Left lung (tissue), 10 donors: ENCODE results near the gene KRTAP10-8. TPM values are rescaled to one million over a fixed set of nuclear protein-coding genes. Genes with fewer than 3 reads are reported as not detected.
"Not testable (repeated sequence)": the region's sequence is repeated elsewhere in the genome, so short reads cannot be mapped to it uniquely, and the experiment has no call there.

Experiments used
- ATAC-seq: fragments of 200-7000 bp; cut with Tn5 transposase; one replicate; pipeline ENCODE4 v1.9.1; 2020; ENCODE audit warnings: moderate library complexity
- DNase-seq, 4 donors: peaks; one replicate each; pipeline ENCODE4 v3.0.0-alpha.2; 2013 to 2020
- H3K27ac ChIP-seq, 2 donors: fragments of 200-600 bp; sonication (generic) in 1 of 2; one replicate each; pipeline versions ENCODE4 v1.5.0 to v1.8.0; 2020 to 2021
- H3K27me3 ChIP-seq, 2 donors: fragments of 200-600 bp; sonication (generic) in 1 of 2; one replicate each; pipeline versions ENCODE4 v1.5.0 to v1.8.0; 2020 to 2021
- H3K36me3 ChIP-seq, 2 donors: fragments of 200-600 bp; sonication (generic) in 1 of 2; one replicate each; pipeline versions ENCODE4 v1.5.0 to v1.8.0; 2020 to 2021
- H3K4me1 ChIP-seq, 2 donors: fragments of 200-600 bp; one replicate each; pipeline ENCODE4 v1.8.0; 2021
- H3K4me3 ChIP-seq, 2 donors: fragments of 200-600 bp; sonication (generic) in 1 of 2; one replicate each; pipeline versions ENCODE4 v1.5.0 to v1.8.0; 2020 to 2021; ENCODE audit warnings: mild to moderate bottlenecking in 1 of 2
- H3K9me3 ChIP-seq, 2 donors: fragments of 200-600 bp; sonication (generic) in 1 of 2; one replicate each; pipeline versions ENCODE4 v1.5.0 to v1.8.0; 2020 to 2021
- intact Hi-C, 2 donors: fragments of 100-400 bp; cut with DNase I; formaldehyde crosslinking; loops; one replicate each; pipeline versions ENCODE4 v1.11.2 to v1.14.2; 2022
- polyA plus RNA-seq, 6 donors: library from polyadenylated mRNA; unstranded; fragments of 120-200 nt; gene quantifications; one replicate each; pipeline ENCODE4 v1.2.1, GENCODE V29; 2013; ENCODE audit not compliant: insufficient read length in 6 of 6
- total RNA-seq, 2 donors: library from RNA; stranded (reverse); fragmentation: NEBNext Ultra II Directional; extraction: Animal tissue kit (Norgen Biotek cat#: 25700); gene quantifications; one replicate each; pipeline ENCODE4 v1.2.1, GENCODE V29; 2021
- TF ChIP-seq, protein P1 (sequence below), 2 donors: fragments of 200-600 bp; sonication (generic) in 1 of 2; IDR thresholded peaks; one replicate each; pipeline versions ENCODE4 v1.5.0 to v1.8.0; 2021; ENCODE audit warnings: antibody characterized with exemption in 2 of 2
- donor health status: DM: no; HTN: yes; CAD: no.
- donor health status: DM: no; HTN: no; CAD: no.

KRTAP10-8 gene
- total and polyA plus RNA-seq, 8 donors: not detected

DNA sequence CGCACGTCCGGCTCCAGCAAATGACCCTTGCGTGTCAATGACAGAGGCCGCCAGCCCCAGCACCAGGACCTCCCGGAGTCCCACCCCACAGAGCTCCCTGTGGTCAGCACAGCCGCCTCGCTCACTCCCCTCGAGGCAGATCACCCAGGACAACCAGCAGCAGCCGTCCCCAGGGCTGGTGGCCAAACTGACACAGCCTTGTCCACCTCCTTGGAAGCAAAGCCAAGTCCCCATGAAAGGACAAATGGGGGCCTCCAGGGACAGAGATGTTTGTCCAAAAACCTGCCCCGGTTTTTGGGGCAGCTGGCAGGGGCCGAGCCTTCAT lies 27.4 kb downstream of the KRTAP10-8 start:
- H3K4me3 ChIP-seq: no peak overlapping the region
- H3K4me1 ChIP-seq: no peaks in the 10 kb centered on the region
- no peak overlapping the region for H3K27ac ChIP-seq
- peaks cover 0 to 28% of the 10 kb centered on the region in 2 donors for H3K27me3 ChIP-seq
- no peak for ATAC-seq
- intact Hi-C loops: no loop called here
- TF ChIP-seq, protein P1, sequence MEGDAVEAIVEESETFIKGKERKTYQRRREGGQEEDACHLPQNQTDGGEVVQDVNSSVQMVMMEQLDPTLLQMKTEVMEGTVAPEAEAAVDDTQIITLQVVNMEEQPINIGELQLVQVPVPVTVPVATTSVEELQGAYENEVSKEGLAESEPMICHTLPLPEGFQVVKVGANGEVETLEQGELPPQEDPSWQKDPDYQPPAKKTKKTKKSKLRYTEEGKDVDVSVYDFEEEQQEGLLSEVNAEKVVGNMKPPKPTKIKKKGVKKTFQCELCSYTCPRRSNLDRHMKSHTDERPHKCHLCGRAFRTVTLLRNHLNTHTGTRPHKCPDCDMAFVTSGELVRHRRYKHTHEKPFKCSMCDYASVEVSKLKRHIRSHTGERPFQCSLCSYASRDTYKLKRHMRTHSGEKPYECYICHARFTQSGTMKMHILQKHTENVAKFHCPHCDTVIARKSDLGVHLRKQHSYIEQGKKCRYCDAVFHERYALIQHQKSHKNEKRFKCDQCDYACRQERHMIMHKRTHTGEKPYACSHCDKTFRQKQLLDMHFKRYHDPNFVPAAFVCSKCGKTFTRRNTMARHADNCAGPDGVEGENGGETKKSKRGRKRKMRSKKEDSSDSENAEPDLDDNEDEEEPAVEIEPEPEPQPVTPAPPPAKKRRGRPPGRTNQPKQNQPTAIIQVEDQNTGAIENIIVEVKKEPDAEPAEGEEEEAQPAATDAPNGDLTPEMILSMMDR (IDR thresholded peaks at IDR 0.05): no peak
- H3K36me3 ChIP-seq: no peaks in the 10 kb centered on the region
- DNase-seq: no peak
- H3K9me3 ChIP-seq: peaks cover 0 to 13% of the 10 kb centered on the region in 2 donors

DNA sequence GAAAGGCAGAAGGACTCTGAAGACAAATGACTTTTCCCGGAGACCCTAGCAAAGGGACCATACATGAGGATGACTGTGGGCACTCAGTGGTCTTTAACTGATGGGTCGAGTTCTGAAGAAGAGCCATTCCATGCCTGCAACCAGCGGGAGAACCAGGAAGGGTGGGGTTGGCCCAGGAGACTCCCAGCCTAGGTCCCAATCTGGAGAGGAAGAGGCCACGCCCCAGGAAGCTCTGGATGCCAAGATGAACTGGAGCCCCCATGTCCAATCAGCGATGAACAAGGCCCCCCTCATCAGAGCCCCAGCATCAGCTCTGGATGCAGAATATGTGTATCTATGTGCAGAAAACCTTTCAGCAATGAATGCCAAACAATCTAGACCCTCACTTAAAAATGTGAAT lies 28.9 kb downstream of the KRTAP10-8 start:
- H3K4me3 ChIP-seq: no peak overlapping the region
- no peaks in the 10 kb centered on the region for H3K36me3 ChIP-seq
- H3K9me3 ChIP-seq: peaks cover 0 to 23% of the 10 kb centered on the region in 2 donors
- H3K4me1 ChIP-seq: no peaks in the 10 kb centered on the region
- DNase-seq (no peak), ATAC-seq (no peak)
- intact Hi-C loops: no loop called here
- TF ChIP-seq, protein P1 (IDR thresholded peaks at IDR 0.05): no peak
- no peak overlapping the region for H3K27ac ChIP-seq
- peaks cover 0 to 24% of the 10 kb centered on the region in 2 donors for H3K27me3 ChIP-seq

DNA sequence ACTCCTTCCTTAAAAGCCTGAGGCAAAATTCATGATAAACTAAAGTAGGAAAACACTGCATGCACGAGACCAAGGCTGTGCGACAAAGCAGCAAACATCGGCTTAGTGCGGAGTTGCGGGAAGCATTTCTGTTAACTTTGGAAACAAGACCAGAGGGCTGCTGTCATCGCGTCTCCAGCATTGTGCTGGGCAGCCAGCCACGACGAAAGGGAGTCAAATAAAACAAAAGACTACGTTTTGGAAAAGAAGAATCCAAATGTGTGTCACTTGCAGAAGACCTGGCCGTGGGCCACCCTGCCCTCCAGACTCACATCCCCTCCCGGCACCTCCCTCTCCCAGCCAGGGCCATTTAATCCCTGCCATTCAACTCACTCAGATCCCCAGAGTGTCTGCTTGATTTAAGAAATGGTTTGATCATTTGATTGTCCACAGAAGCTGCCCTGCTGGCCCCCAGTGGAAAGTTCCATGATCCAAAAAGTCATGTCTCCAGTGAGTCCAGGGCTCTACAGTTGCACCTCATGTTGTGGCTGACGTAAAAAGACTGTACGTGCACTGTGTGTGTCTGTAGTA lies 31.9 kb downstream of the KRTAP10-8 start:
- no peak overlapping the region for H3K4me3 ChIP-seq
- H3K9me3 ChIP-seq: peaks cover 0 to 23% of the 10 kb centered on the region in 2 donors
- intact Hi-C loops: no loop called here
- TF ChIP-seq, protein P1 (IDR thresholded peaks at IDR 0.05): no peak
- peaks cover 0 to 34% of the 10 kb centered on the region in 2 donors for H3K27me3 ChIP-seq
- DNase-seq (no peak), ATAC-seq (no peak)
- H3K4me1 ChIP-seq: no peaks in the 10 kb centered on the region
- no peak overlapping the region for H3K27ac ChIP-seq
- H3K36me3 ChIP-seq: no peaks in the 10 kb centered on the region

DNA sequence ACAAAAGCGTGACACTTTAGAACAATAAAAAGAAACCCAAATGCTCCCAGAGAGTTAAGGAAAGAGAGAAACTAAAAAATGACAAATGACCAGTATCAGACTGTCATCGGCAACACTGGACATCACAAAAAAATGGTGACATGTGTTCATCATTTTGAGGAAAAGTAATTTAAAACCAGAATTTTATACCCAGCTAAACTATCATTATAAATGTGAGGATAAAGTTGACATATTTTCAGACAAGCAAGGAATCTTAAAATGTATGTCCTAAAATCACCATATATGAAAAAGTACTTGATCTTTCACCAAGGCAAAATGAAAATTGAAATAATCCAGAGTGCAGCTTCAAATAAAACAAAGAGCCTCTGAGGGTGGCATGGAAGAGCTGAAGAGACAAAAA lies 33.0 kb downstream of the KRTAP10-8 start:
- TF ChIP-seq, protein P1 (IDR thresholded peaks at IDR 0.05): no peak
- no peak for DNase-seq
- Histone ChIP-seq H3K4me1 (no peaks in the 10 kb centered on the region), H3K27ac (no peak overlapping the region), H3K4me3 (no peak overlapping the region), H3K9me3 (peaks cover 0 to 23% of the 10 kb centered on the region in 2 donors), H3K27me3 (peaks cover 0 to 32% of the 10 kb centered on the region in 2 donors), H3K36me3 (no peaks in the 10 kb centered on the region)
- ATAC-seq: no peak
- intact Hi-C loops: no loop called here

DNA sequence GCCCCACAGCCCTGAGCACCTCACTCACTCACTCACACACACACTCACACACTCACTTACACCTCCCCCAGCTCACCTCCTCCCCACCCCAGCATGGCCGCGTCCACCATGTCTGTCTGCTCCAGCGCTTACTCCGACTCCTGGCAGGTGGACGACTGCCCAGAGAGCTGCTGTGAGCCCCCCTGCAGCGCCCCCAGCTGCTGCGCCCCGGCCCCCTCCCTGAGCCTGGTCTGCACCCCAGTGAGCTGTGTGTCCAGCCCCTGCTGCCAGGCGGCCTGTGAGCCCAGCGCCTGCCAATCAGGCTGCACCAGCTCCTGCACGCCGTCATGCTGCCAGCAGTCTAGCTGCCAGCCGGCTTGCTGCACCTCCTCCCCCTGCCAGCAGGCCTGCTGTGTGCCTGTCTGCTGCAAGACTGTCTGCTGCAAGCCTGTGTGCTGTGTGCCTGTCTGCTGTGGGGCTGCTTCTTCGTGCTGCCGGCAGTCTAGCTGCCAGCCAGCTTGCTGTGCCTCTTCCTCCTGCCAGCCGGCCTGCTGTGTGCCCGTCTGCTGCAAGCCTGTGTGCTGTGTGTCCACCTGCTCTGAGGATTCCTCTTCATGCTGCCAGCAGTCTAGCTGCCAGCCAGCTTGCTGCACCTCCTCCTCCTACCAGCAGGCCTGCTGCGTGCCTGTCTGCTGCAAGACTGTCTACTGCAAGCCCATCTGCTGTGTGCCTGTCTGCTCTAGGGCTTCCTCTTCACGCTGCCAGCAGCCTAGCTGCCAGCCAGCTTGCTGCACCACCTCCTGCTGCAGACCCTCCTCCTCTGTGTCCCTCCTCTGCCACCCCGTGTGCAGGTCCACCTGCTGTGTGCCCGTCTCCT lies 34.7 kb downstream of the KRTAP10-8 start, which contains the start of gene KRTAP10-11:
TSS of gene KRTAP10-11 (plus strand) at position 49 of the 856 bp plus-strand sequence. CDS start at position 94, 45 bp downstream.
- H3K9me3 ChIP-seq: peaks cover 0 to 14% of the 10 kb centered on the region in 2 donors
- DNase-seq, H3K27ac ChIP-seq, H3K4me3 ChIP-seq, H3K4me1 ChIP-seq, intact Hi-C loops, ATAC-seq, H3K36me3 ChIP-seq: not testable (repeated sequence)
- H3K27me3 ChIP-seq: peaks cover 0 to 32% of the 10 kb centered on the region in 2 donors
